Endodermal cell (in vitro differentiated cells): ENCODE data around the gene LIN28A. TPM values are rescaled to one million over a fixed set of nuclear protein-coding genes. Genes with fewer than 3 reads are reported as not detected.

Experiments used
- DNase-seq: peaks from one replicate; pipeline ENCODE4 v3.0.0-alpha.2; 2017
- H3K27ac ChIP-seq: 2 replicates; pipeline ENCODE4 v1.5.1; 2013; ENCODE audit warnings: mild to moderate bottlenecking, low read depth, low read length, moderate library complexity
- H3K27me3 ChIP-seq: 2 replicates; pipeline ENCODE4 v1.6.1; 2013; ENCODE audit warnings: mild to moderate bottlenecking, low read length, moderate library complexity; ENCODE audit not compliant: insufficient read depth, control insufficient read depth, poor library complexity, severe bottlenecking
- H3K36me3 ChIP-seq: 2 replicates; pipeline ENCODE4 v1.7.0; 2013; ENCODE audit warnings: mild to moderate bottlenecking, low read length, moderate library complexity; ENCODE audit not compliant: control insufficient read depth, insufficient read depth
- H3K4me1 ChIP-seq: one replicate; pipeline ENCODE4 v1.7.0; 2013; ENCODE audit warnings: low read length; ENCODE audit not compliant: control insufficient read depth, insufficient read depth
- H3K4me3 ChIP-seq: 2 replicates; pipeline ENCODE4 v1.5.1; 2013; ENCODE audit warnings: mild to moderate bottlenecking, low read length, moderate library complexity
- H3K9ac ChIP-seq: 2 replicates; pipeline ENCODE4 v1.6.1; 2013; ENCODE audit warnings: mild to moderate bottlenecking, low read length, moderate library complexity; ENCODE audit not compliant: poor library complexity, severe bottlenecking; ENCODE audit errors: extremely low read depth
- H3K9me3 ChIP-seq: 2 replicates; pipeline ENCODE4 v1.6.1; 2013; ENCODE audit warnings: mild to moderate bottlenecking, low read length, moderate library complexity; ENCODE audit not compliant: control insufficient read depth
- H3K27ac Mint-ChIP-seq: 2 replicates; pipeline ENCODE4 v1.8.0; 2020; ENCODE audit warnings: mixed read lengths
- H3K27me3 Mint-ChIP-seq: 2 replicates; pipeline ENCODE4 v1.8.0; 2021; ENCODE audit warnings: mild to moderate bottlenecking, mixed read lengths; ENCODE audit not compliant: insufficient read depth
- H3K36me3 Mint-ChIP-seq: 2 replicates; pipeline ENCODE4 v1.8.0; 2020; ENCODE audit warnings: low read depth, mixed read lengths
- H3K4me1 Mint-ChIP-seq: 2 replicates; pipeline ENCODE4 v1.8.0; 2020; ENCODE audit warnings: mixed read lengths
- H3K4me3 Mint-ChIP-seq: 2 replicates; pipeline ENCODE4 v1.8.0; 2020; ENCODE audit warnings: mild to moderate bottlenecking, moderate library complexity, mixed read lengths
- H3K9me3 Mint-ChIP-seq: 2 replicates; pipeline ENCODE4 v1.8.0; 2020; ENCODE audit warnings: mild to moderate bottlenecking, mixed read lengths
- WGBS, 2 experiments: methylation state at CpG; one replicate each; pipeline versions ENCODE4 v1.1.5 to v1.1.7; 2013; ENCODE audit warnings: missing lambda C conversion rate in 2 of 2, mixed read lengths in 1 of 2; ENCODE audit not compliant: insufficient coverage in 1 of 2, insufficient read length in 1 of 2; 5-methylcytosine and 5-hydroxymethylcytosine counted together
- total RNA-seq, 2 donors: library from RNA; stranded (reverse); fragmentation: NEBNext Ultra II Directional in 1 of 2; extraction: Animal tissue kit (Norgen Biotek cat#: 25700) in 1 of 2; gene quantifications; 2 replicates in 1 of 2; 3 replicates in 1 of 2; pipeline ENCODE4 v1.2.1, GENCODE V29; 2021
- TF ChIP-seq, protein P1 (sequence below): fragments of 200-600 bp; sonication (generic); conservative IDR thresholded peaks from 2 replicates; pipeline ENCODE4 v1.5.0; 2021; ENCODE audit warnings: antibody characterized with exemption, mild to moderate bottlenecking

The LIN28A gene
- total RNA-seq, 2 donors from 2014 or later = 867 to 1,041 TPM

DNA sequence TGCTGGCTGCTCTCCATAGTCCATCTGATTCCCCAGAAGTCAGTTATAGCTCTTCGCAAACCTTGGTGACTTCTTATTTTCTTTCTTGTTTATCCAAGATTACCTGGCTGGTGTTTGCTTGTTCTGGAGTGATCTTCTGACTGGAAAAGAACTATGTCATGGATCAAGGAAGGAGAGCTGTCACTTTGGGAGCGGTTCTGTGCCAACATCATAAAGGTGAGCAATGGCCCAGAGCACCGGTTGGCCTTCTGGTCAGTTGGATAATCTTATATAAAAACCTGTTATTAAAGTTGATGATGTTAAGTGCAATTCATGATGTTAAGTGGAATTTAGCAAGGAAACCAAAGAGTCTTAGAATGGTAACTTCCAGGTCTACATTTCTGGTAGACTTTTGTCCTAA is 22.2 kb downstream of the LIN28A start:
- Histone ChIP-seq H3K4me3 (peak overlapping the region; percentile 92), H3K36me3 (peaks cover 59% of the 10 kb centered on the region), H3K9me3 (no peaks in the 10 kb centered on the region), H3K27me3 (no peaks in the 10 kb centered on the region), H3K4me1 (no peaks in the 10 kb centered on the region), H3K27ac (no peak overlapping the region), H3K9ac (peak overlapping the region; percentile 63)
- peaks cover 35% of the 10 kb centered on the region for H3K36me3 Mint-ChIP-seq
- 64 to 78% methylated on average over 2 to 3 of the region's 3 CpGs for WGBS, 2 experiments
- DNase-seq = no peak
- no peaks in the 10 kb centered on the region for H3K9me3 Mint-ChIP-seq
- peaks cover 17% of the 10 kb centered on the region for H3K4me1 Mint-ChIP-seq
- H3K4me3 Mint-ChIP-seq = peak overlapping the region; percentile 82
- TF ChIP-seq, protein P1, sequence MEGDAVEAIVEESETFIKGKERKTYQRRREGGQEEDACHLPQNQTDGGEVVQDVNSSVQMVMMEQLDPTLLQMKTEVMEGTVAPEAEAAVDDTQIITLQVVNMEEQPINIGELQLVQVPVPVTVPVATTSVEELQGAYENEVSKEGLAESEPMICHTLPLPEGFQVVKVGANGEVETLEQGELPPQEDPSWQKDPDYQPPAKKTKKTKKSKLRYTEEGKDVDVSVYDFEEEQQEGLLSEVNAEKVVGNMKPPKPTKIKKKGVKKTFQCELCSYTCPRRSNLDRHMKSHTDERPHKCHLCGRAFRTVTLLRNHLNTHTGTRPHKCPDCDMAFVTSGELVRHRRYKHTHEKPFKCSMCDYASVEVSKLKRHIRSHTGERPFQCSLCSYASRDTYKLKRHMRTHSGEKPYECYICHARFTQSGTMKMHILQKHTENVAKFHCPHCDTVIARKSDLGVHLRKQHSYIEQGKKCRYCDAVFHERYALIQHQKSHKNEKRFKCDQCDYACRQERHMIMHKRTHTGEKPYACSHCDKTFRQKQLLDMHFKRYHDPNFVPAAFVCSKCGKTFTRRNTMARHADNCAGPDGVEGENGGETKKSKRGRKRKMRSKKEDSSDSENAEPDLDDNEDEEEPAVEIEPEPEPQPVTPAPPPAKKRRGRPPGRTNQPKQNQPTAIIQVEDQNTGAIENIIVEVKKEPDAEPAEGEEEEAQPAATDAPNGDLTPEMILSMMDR = no peak
- no peaks in the 10 kb centered on the region for H3K27me3 Mint-ChIP-seq
- peak overlapping the region; percentile 97 for H3K27ac Mint-ChIP-seq

DNA sequence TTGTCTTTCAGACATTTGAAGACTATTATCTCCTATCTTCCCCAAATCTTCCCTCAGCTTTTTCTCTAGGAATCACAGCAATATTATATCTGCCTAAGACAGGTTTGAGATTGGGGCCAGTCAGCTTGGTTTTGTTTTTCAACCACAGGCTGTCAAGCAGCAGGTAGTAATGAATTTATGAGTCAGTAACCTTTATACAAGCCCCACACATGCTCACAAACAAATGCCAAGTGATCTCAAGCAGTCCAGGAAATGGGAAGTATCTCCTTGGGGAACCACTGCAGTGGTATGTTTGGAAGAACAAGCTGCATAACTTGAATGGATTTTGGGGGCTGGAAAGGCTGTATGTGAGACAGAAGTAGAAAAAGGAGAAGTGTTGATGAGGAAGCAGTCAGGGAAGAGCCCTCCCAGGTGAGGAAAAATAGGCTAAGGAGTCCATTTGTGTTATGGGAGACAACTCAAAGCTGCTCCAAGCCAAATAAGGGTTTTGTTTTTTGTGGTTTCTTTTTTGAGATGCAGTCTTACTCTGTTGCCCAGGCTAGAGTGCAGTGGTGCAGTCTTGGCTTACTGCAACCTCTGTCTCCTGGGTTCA is 23.6 kb downstream of the LIN28A start:
- H3K4me3 Mint-ChIP-seq = no peak overlapping the region
- no peak overlapping the region for H3K27ac Mint-ChIP-seq
- H3K9me3 Mint-ChIP-seq = no peaks in the 10 kb centered on the region
- peaks cover 38% of the 10 kb centered on the region for H3K36me3 Mint-ChIP-seq
- H3K4me1 Mint-ChIP-seq = peaks cover 9% of the 10 kb centered on the region
- peaks cover 63% of the 10 kb centered on the region for H3K36me3 ChIP-seq
- H3K4me3 ChIP-seq = no peak overlapping the region
- H3K4me1 ChIP-seq = no peaks in the 10 kb centered on the region
- H3K27me3 Mint-ChIP-seq = no peaks in the 10 kb centered on the region
- H3K27me3 ChIP-seq = no peaks in the 10 kb centered on the region
- no peak for DNase-seq
- TF ChIP-seq, protein P1 = no peak
- no peak overlapping the region for H3K9ac ChIP-seq
- H3K27ac ChIP-seq = no peak overlapping the region
- no peaks in the 10 kb centered on the region for H3K9me3 ChIP-seq

DNA sequence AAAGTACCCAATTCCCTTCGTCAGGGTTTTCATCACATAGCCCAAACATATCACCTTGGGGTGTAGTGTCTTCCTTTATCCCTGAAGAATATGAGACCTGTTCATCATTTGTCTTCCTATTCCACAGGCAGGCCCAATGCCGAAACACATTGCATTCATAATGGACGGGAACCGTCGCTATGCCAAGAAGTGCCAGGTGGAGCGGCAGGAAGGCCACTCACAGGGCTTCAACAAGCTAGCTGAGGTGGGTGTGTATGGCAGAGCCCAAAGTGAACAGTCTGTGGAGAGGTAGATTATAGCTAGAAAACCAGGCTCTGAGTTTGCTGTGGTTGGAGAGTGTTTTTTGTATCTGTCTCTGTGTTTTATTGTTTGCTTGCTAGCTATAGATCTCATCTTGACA is 27.4 kb downstream of the LIN28A start:
- TF ChIP-seq, protein P1 = no peak
- peaks cover 55% of the 10 kb centered on the region for H3K36me3 Mint-ChIP-seq
- Histone ChIP-seq H3K36me3 (peaks cover 80% of the 10 kb centered on the region), H3K4me3 (no peak overlapping the region), H3K4me1 (no peaks in the 10 kb centered on the region), H3K27ac (no peak overlapping the region), H3K9ac (no peak overlapping the region), H3K9me3 (no peaks in the 10 kb centered on the region), H3K27me3 (no peaks in the 10 kb centered on the region)
- WGBS, 2 experiments = 92 to 93% methylated on average over 2 to 6 of the region's 6 CpGs
- peaks cover 2% of the 10 kb centered on the region for H3K4me1 Mint-ChIP-seq
- H3K4me3 Mint-ChIP-seq = no peak overlapping the region
- H3K27ac Mint-ChIP-seq = no peak overlapping the region
- DNase-seq = no peak
- no peaks in the 10 kb centered on the region for H3K27me3 Mint-ChIP-seq
- H3K9me3 Mint-ChIP-seq = no peaks in the 10 kb centered on the region
